ENCODE data around the gene CYTIP.

CYTIP gene

GRCh38 chr2:157466764-157467163 lies 22.9 kb upstream of the CYTIP start:
- no peak overlapping the region for H3K4me3 ChIP-seq (ENCODE audit: low read length)
- DNase-seq (ENCODE audit: low read depth, low spot score) = no peak

GRCh38 chr2:157465554-157465953 lies 21.7 kb upstream of the CYTIP start:
- no peak overlapping the region for H3K4me3 ChIP-seq (ENCODE audit: low read length)
- no peak for DNase-seq (ENCODE audit: low read depth, low spot score)

- no peak overlapping the region for H3K4me3 ChIP-seq (ENCODE audit: low read length)
- DNase-seq (ENCODE audit: low read depth, low spot score) = no peak
These were observed 19.1 kb upstream of the CYTIP start for GRCh38 chr2:157463002-157463401.

- no peak for DNase-seq (ENCODE audit: low read depth, low spot score)
- H3K4me3 ChIP-seq (ENCODE audit: low read length) = no peak overlapping the region
These were observed 17.0 kb upstream of the CYTIP start for GRCh38 chr2:157460897-157461296.

- no peak for DNase-seq (ENCODE audit: low read depth, low spot score)
- H3K4me3 ChIP-seq (ENCODE audit: low read length) = no peak overlapping the region
These were observed 16.5 kb upstream of the CYTIP start for GRCh38 chr2:157460384-157460837.

GRCh38 chr2:157459486-157459885 lies 15.6 kb upstream of the CYTIP start:
- no peak for DNase-seq (ENCODE audit: low read depth, low spot score)
- no peak overlapping the region for H3K4me3 ChIP-seq (ENCODE audit: low read length)

GRCh38 chr2:157447741-157448140 lies 3.9 kb upstream of the CYTIP start:
- no peak overlapping the region for H3K4me3 ChIP-seq (ENCODE audit: low read length)
- DNase-seq (ENCODE audit: low read depth, low spot score) = no peak

- no peak overlapping the region for H3K4me3 ChIP-seq (ENCODE audit: low read length)
- no peak for DNase-seq (ENCODE audit: low read depth, low spot score)
These were observed 3.1 kb upstream of the CYTIP start for GRCh38 chr2:157447031-157447430.

GRCh38 chr2:157444641-157445040 lies 752 bp upstream of the CYTIP start:
- H3K4me3 ChIP-seq (ENCODE audit: low read length) = no peak overlapping the region
- no peak for DNase-seq (ENCODE audit: low read depth, low spot score)

GRCh38 chr2:157443090-157443489 lies 799 bp downstream of the CYTIP start:
- DNase-seq (ENCODE audit: low read depth, low spot score) = no peak
- no peak overlapping the region for H3K4me3 ChIP-seq (ENCODE audit: low read length)

GRCh38 chr2:157442636-157443035 lies 1.3 kb downstream of the CYTIP start:
- H3K4me3 ChIP-seq (ENCODE audit: low read length) = no peak overlapping the region
- no peak for DNase-seq (ENCODE audit: low read depth, low spot score)

- H3K4me3 ChIP-seq (ENCODE audit: low read length) = no peak overlapping the region
- DNase-seq (ENCODE audit: low read depth, low spot score) = no peak
These were observed 1.7 kb downstream of the CYTIP start for GRCh38 chr2:157442191-157442590.

- H3K4me3 ChIP-seq (ENCODE audit: low read length) = no peak overlapping the region
- DNase-seq (ENCODE audit: low read depth, low spot score) = no peak
These were observed 2.8 kb downstream of the CYTIP start for GRCh38 chr2:157441072-157441454.

GRCh38 chr2:157440404-157441071 lies 3.4 kb downstream of the CYTIP start:
- H3K4me3 ChIP-seq (ENCODE audit: low read length) = no peak overlapping the region
- DNase-seq (ENCODE audit: low read depth, low spot score) = no peak

- no peak for DNase-seq (ENCODE audit: low read depth, low spot score)
- no peak overlapping the region for H3K4me3 ChIP-seq (ENCODE audit: low read length)
These were observed 4.1 kb downstream of the CYTIP start for GRCh38 chr2:157439824-157440186.

- H3K4me3 ChIP-seq (ENCODE audit: low read length) = no peak overlapping the region
- no peak for DNase-seq (ENCODE audit: low read depth, low spot score)
These were observed 4.7 kb downstream of the CYTIP start for GRCh38 chr2:157438863-157439823.

GRCh38 chr2:157433394-157433793 lies 10.5 kb downstream of the CYTIP start:
- no peak for DNase-seq (ENCODE audit: low read depth, low spot score)
- H3K4me3 ChIP-seq (ENCODE audit: low read length) = no peak overlapping the region

GRCh38 chr2:157432475-157433106 lies 11.3 kb downstream of the CYTIP start:
- DNase-seq (ENCODE audit: low read depth, low spot score) = no peak
- H3K4me3 ChIP-seq (ENCODE audit: low read length) = no peak overlapping the region

GRCh38 chr2:157431176-157431575 lies 12.7 kb downstream of the CYTIP start:
- no peak for DNase-seq (ENCODE audit: low read depth, low spot score)
- no peak overlapping the region for H3K4me3 ChIP-seq (ENCODE audit: low read length)
